ENCODE data around the gene FAF1. TPM values are rescaled to one million over a fixed set of nuclear protein-coding genes. Genes with fewer than 3 reads are reported as not detected.
A peak's percentile ranks its signal among the peaks of the same experiment; 100 is the strongest.
"Not testable (repeated sequence)": the region's sequence is repeated elsewhere in the genome, so short reads cannot be mapped to it uniquely, and the experiment has no call there.

The FAF1 gene
- 54.7 TPM for total RNA-seq

- ATAC-seq: peak; percentile 99
- peak; percentile 98 for DNase-seq (ENCODE audit: low spot score)
- intact Hi-C loops (cut with DNase I): loop anchor here (5.0 kb wide), 1 partner anchor 283 kb away; no protein-coding TSS in a partner anchor
These were observed at the start of gene FAF1 for GRCh38 chr1:50959913-50960844. TSS of gene FAF1 (minus strand) at chr1:50960267. CDS start at chr1:50959811, 456 bp downstream.

- ATAC-seq (no peak), DNase-seq (ENCODE audit: low spot score) (no peak)
- intact Hi-C loops (cut with DNase I): no loop called here
These were observed 49.3 kb upstream of the FAF1 start for GRCh38 chr1:51009381-51009780.

GRCh38 chr1:51005549-51005948, 45.5 kb upstream of the FAF1 start:
- DNase-seq (ENCODE audit: low spot score); ATAC-seq; intact Hi-C loops (cut with DNase I): not testable (repeated sequence)

- intact Hi-C loops (cut with DNase I): no loop called here
- no peak for ATAC-seq
- no peak for DNase-seq (ENCODE audit: low spot score)
These were observed 42.4 kb upstream of the FAF1 start for GRCh38 chr1:51002516-51002915.

- DNase-seq (ENCODE audit: low spot score) (no peak), ATAC-seq (no peak)
- intact Hi-C loops (cut with DNase I): no loop called here
These were observed 40.6 kb upstream of the FAF1 start for GRCh38 chr1:51000651-51001050.

GRCh38 chr1:51000160-51000559, 40.1 kb upstream of the FAF1 start:
- ATAC-seq: no peak
- DNase-seq (ENCODE audit: low spot score): no peak
- intact Hi-C loops (cut with DNase I): no loop called here

- intact Hi-C loops (cut with DNase I); ATAC-seq; DNase-seq (ENCODE audit: low spot score): not testable (repeated sequence)
These were observed 39.3 kb upstream of the FAF1 start for GRCh38 chr1:50999375-50999774.

GRCh38 chr1:50996083-50996482, 36.0 kb upstream of the FAF1 start:
- intact Hi-C loops (cut with DNase I): no loop called here
- DNase-seq (ENCODE audit: low spot score) (no peak), ATAC-seq (no peak)

- DNase-seq (ENCODE audit: low spot score): no peak
- no peak for ATAC-seq
- intact Hi-C loops (cut with DNase I): no loop called here
These were observed 35.6 kb upstream of the FAF1 start for GRCh38 chr1:50995651-50996050.

GRCh38 chr1:50994997-50995396, 34.9 kb upstream of the FAF1 start:
- DNase-seq (ENCODE audit: low spot score) (no peak), ATAC-seq (no peak)
- intact Hi-C loops (cut with DNase I): no loop called here

GRCh38 chr1:50993645-50994044, 33.6 kb upstream of the FAF1 start:
- no peak for ATAC-seq
- intact Hi-C loops (cut with DNase I): no loop called here

GRCh38 chr1:50992532-50993318, 32.7 kb upstream of the FAF1 start:
- intact Hi-C loops (cut with DNase I): no loop called here
- DNase-seq (ENCODE audit: low spot score): no peak
- no peak for ATAC-seq

More at GRCh38 chr1:50993645-50994044, 33.6 kb upstream of the FAF1 start:
- no peak for DNase-seq (ENCODE audit: low spot score)

- ATAC-seq (no peak), DNase-seq (ENCODE audit: low spot score) (no peak)
- intact Hi-C loops (cut with DNase I): no loop called here
These were observed 29.6 kb upstream of the FAF1 start for GRCh38 chr1:50989694-50990093.

- ATAC-seq (no peak), DNase-seq (ENCODE audit: low spot score) (no peak)
- intact Hi-C loops (cut with DNase I): no loop called here
These were observed 26.6 kb upstream of the FAF1 start for GRCh38 chr1:50986653-50987052.

- DNase-seq (ENCODE audit: low spot score) (no peak), ATAC-seq (no peak)
- intact Hi-C loops (cut with DNase I): no loop called here
These were observed 25.0 kb upstream of the FAF1 start for GRCh38 chr1:50985094-50985493.

GRCh38 chr1:50983219-50983802, 23.2 kb upstream of the FAF1 start:
- ATAC-seq: no peak
- DNase-seq (ENCODE audit: low spot score): no peak
- intact Hi-C loops (cut with DNase I): no loop called here

GRCh38 chr1:50982611-50983010, 22.5 kb upstream of the FAF1 start:
- intact Hi-C loops (cut with DNase I): no loop called here

GRCh38 chr1:50981741-50982140, 21.7 kb upstream of the FAF1 start:
- ATAC-seq (no peak), DNase-seq (ENCODE audit: low spot score) (no peak)
- intact Hi-C loops (cut with DNase I): no loop called here

More at GRCh38 chr1:50982611-50983010, 22.5 kb upstream of the FAF1 start:
- DNase-seq (ENCODE audit: low spot score) (no peak), ATAC-seq (no peak)

GRCh38 chr1:50980505-50980904, 20.4 kb upstream of the FAF1 start:
- no peak for DNase-seq (ENCODE audit: low spot score)
- no peak for ATAC-seq
- intact Hi-C loops (cut with DNase I): no loop called here

GRCh38 chr1:50979937-50980336, 19.9 kb upstream of the FAF1 start:
- DNase-seq (ENCODE audit: low spot score) (no peak), ATAC-seq (no peak)
- intact Hi-C loops (cut with DNase I): no loop called here

Data from sciatic nerve (tissue), 2 donors.